ENCODE results near the gene UBALD1.

The UBALD1 gene

GRCh38 chr16:4588386-4588785, 26.3 kb downstream of the UBALD1 start:
- TF ChIP-seq CTCF (IDR thresholded peaks at IDR 0.05; ENCODE audit: low read depth, low read length) = no peak
- DNase-seq (ENCODE audit: low read depth in 2 of 2) = no peak
- H3K4me3 ChIP-seq (replicated peaks in 1 of 2; ENCODE audit: low read depth in 2 of 2, low read length in 2 of 2) = no peak overlapping the region

GRCh38 chr16:4586291-4586690, 28.4 kb downstream of the UBALD1 start:
- no peak for TF ChIP-seq CTCF (IDR thresholded peaks at IDR 0.05; ENCODE audit: low read depth, low read length)
- no peak overlapping the region for H3K4me3 ChIP-seq (replicated peaks in 1 of 2; ENCODE audit: low read depth in 2 of 2, low read length in 2 of 2)
- no peak for DNase-seq (ENCODE audit: low read depth in 2 of 2)

GRCh38 chr16:4583906-4584305, 30.8 kb downstream of the UBALD1 start:
- TF ChIP-seq CTCF (IDR thresholded peaks at IDR 0.05; ENCODE audit: low read depth, low read length) = no peak
- no peak for DNase-seq (ENCODE audit: low read depth in 2 of 2)
- H3K4me3 ChIP-seq (replicated peaks in 1 of 2; ENCODE audit: low read depth in 2 of 2, low read length in 2 of 2) = no peak overlapping the region

- H3K4me3 ChIP-seq (replicated peaks in 1 of 2; ENCODE audit: low read depth in 2 of 2, low read length in 2 of 2) = no peak overlapping the region
- no peak for TF ChIP-seq CTCF (IDR thresholded peaks at IDR 0.05; ENCODE audit: low read depth, low read length)
- DNase-seq (ENCODE audit: low read depth in 2 of 2) = peak in 1 of 2 donors; percentile 58
Measured at GRCh38 chr16:4580250-4580649, 34.4 kb downstream of the UBALD1 start.

GRCh38 chr16:4578961-4579530, 35.6 kb downstream of the UBALD1 start:
- no peak for TF ChIP-seq CTCF (IDR thresholded peaks at IDR 0.05; ENCODE audit: low read depth, low read length)
- no peak for DNase-seq (ENCODE audit: low read depth in 2 of 2)
- H3K4me3 ChIP-seq (replicated peaks in 1 of 2; ENCODE audit: low read depth in 2 of 2, low read length in 2 of 2) = no peak overlapping the region

- no peak overlapping the region for H3K4me3 ChIP-seq (replicated peaks in 1 of 2; ENCODE audit: low read depth in 2 of 2, low read length in 2 of 2)
- no peak for DNase-seq (ENCODE audit: low read depth in 2 of 2)
- TF ChIP-seq CTCF (IDR thresholded peaks at IDR 0.05; ENCODE audit: low read depth, low read length) = no peak
Measured at GRCh38 chr16:4576008-4576407, 38.7 kb downstream of the UBALD1 start.

All from cardiac fibroblast (primary cell).